WI38 (cell line): Measurements from ENCODE around the gene NMBR.
"Not testable (repeated sequence)": the region's sequence is repeated elsewhere in the genome, so short reads cannot be mapped to it uniquely, and the experiment has no call there.

ENCODE experiments used
- H3K4me3 ChIP-seq: 2 replicates; pipeline ENCODE4 v1.5.1; 2011; ENCODE audit warnings: low read depth, mild to moderate bottlenecking, control low read depth, low read length
- CTCF ChIP-seq: IDR thresholded peaks from 2 replicates; pipeline ENCODE4 v1.5.1; 2012; ENCODE audit warnings: low read depth, mild to moderate bottlenecking, control low read depth, low read length

Gene NMBR

GRCh38 chr6:142146828-142147662, at the start of gene NMBR, which contains the start of gene VTA1:
Gene NMBR, minus strand, starts transcription at chr6:142147122. Its CDS starts 58,464 bp downstream, at chr6:142088658.
Gene VTA1, plus strand, starts transcription at chr6:142147263. Its CDS starts 25 bp downstream, at chr6:142147288.
- peak; percentile 82 for TF ChIP-seq CTCF

GRCh38 chr6:142195862-142196541, 49.1 kb upstream of the NMBR start:
- TF ChIP-seq CTCF: no peak
- H3K4me3 ChIP-seq: no peak overlapping the region

More at GRCh38 chr6:142146828-142147662, at the start of gene NMBR, which contains the start of gene VTA1:
- peak within 1 kb of the TSS; percentile 83 for H3K4me3 ChIP-seq

GRCh38 chr6:142193621-142194020, 46.7 kb upstream of the NMBR start:
- H3K4me3 ChIP-seq: no peak overlapping the region
- no peak for TF ChIP-seq CTCF

GRCh38 chr6:142192343-142192742, 45.4 kb upstream of the NMBR start:
- H3K4me3 ChIP-seq: no peak overlapping the region
- no peak for TF ChIP-seq CTCF

- no peak for TF ChIP-seq CTCF
Measured at GRCh38 chr6:142189057-142189456, 42.1 kb upstream of the NMBR start.

GRCh38 chr6:142188341-142188740, 41.4 kb upstream of the NMBR start:
- peak; percentile 28; the same call in 1 of the 2 replicates for TF ChIP-seq CTCF
- not testable (repeated sequence) for H3K4me3 ChIP-seq

More at GRCh38 chr6:142189057-142189456, 42.1 kb upstream of the NMBR start:
- no peak overlapping the region for H3K4me3 ChIP-seq

GRCh38 chr6:142187209-142187608, 40.3 kb upstream of the NMBR start:
- H3K4me3 ChIP-seq: no peak overlapping the region
- no peak for TF ChIP-seq CTCF
